NCI-H526 treated with DMSO at 0.1 percent for 48 hours (cell line): ENCODE data around the gene LMAN2L.

Source experiments
- DNase-seq: peaks from one replicate; lab custom pipeline; 2025; lab: John Stamatoyannopoulos, UW

The LMAN2L gene

DNA sequence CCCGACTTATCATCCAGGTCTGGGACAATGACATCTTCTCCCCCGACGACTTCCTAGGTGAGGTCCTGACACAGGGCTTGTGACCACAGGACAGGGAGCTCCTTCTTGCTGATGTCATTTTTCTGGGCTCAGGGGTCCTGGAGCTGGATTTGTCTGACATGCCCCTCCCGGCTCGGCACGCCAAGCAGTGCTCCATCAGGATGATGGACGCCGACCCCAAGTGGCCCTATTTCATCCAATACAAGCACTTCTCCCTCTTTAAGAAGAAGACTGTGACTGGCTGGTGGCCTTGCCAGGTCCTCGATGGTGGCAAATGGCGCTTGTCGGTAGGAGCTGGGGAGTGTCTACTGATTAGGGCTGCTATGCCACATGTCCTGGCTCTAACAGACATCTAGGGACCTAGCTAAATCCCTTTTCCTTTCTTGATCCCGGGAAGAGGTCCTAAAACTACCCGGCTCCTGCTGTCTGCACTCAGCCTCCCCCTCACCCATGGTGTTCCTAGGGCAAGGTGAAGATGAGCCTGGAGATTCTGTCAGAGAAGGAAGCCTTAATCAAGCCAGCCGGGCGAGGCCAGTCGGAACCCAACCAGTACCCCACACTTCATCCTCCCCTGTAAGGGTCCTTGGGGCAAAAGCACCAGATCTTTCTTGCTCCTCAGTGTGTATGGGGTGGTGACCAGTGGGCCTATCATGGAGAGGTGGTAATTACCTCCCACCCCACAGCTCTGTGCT, 36.7 kb downstream of the LMAN2L start:
- DNase-seq = no peak

DNA sequence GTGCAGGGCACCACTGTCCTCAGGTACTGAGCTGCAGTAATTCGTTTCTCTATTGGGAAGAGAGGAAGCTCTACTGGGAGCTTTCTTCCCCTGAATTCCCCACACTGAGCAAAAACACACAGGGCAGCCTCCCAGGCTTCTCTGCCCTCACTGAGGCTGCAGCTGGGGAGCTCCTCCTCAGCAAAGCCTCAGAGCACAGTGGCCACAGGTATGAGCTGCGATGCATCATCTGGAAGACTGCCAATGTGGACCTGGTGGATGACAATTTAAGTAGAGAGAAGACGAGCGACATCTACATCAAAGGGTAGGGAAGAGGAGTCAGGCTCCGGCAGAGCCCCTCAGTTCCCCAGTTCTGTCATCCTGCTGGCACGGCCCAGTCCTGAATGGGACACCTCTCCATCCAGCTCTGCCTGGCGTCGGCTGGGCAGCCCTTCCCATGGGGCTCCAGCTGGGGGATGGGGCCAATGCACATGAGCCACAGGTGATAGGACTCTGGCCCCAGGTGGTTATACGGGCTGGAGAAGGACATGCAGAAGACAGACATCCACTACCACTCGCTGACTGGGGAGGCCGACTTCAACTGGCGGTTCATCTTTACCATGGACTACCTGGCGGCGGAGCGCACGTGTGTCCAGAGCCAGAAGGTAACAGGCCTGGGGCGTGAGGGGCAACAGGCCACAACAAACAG, 37.6 kb downstream of the LMAN2L start:
- no peak for DNase-seq

DNA sequence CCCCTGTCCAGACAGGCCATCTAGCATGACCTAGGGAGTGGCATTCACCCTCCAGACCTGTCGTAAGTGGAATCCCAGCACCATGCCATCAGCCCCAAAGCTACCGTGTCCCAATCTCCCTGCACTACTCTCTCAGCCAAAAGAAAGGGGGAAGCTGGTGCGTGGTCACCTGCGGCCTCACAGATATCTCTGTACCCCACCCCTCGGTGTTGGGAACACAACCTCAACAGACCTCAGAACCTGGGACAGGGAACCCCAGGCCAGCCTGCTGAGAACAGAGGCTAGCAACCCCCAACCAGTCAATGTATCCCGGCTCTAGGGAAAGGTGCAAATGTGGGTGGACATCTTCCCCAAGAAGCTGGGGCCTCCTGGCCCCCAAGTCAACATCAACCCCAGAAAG, 38.2 kb downstream of the LMAN2L start:
- no peak for DNase-seq

DNA sequence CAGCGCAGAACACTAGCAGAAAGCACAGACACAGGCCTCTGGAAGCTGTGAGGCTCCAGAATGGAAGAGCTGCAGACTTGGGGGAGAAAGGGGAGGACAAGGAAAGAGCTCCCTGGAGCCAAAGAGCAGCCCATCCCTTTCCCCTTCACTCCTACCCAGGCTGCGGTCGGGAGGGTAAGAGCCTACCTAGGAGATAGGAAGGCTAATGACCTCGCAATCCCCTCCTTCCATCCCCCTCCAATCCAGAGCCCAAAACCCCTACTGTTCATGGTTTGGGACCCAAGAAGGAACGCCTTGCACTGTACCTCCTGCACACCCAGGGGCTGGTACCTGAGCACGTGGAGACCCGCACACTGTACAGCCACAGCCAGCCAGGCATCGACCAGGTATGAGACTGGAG, 39.8 kb downstream of the LMAN2L start:
- no peak for DNase-seq

DNA sequence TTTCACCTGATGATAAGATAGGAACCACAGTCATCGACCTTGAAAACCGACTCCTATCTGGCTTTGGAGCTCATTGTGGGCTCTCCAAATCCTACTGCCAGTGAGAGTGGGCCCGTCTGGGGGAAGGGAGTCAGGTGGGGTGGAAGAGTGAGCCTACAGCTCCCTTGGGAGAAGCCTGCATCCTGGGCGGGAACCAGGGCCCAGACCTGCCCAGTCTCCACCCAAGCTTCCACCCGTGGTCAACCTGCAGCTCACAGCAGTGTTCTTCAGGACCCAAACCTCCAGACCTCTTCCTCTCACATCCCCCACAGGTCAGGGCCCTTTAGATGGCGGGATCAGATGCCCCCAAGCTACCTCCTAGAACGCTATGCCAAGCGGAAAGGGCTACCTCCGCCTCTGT, 40.2 kb downstream of the LMAN2L start:
- no peak for DNase-seq

DNA sequence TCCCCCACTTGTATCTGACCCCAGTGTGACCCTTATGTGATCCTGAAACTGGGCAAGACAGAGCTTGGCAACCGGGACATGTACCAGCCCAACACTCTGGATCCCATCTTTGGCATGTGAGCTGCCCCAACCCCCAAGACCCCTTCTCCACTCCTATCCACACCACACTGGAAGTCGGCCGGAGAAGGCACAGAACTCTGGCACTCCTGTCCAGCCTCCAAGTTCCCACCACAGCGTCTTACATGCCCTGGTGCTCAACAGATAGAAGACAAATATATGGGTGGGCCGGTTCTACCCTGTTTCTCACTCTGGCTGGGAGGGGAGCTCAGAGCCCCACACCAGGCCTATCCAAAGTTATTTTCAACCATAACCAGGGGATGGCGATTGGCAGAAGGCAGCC, 40.8 kb downstream of the LMAN2L start:
- DNase-seq = no peak

DNA sequence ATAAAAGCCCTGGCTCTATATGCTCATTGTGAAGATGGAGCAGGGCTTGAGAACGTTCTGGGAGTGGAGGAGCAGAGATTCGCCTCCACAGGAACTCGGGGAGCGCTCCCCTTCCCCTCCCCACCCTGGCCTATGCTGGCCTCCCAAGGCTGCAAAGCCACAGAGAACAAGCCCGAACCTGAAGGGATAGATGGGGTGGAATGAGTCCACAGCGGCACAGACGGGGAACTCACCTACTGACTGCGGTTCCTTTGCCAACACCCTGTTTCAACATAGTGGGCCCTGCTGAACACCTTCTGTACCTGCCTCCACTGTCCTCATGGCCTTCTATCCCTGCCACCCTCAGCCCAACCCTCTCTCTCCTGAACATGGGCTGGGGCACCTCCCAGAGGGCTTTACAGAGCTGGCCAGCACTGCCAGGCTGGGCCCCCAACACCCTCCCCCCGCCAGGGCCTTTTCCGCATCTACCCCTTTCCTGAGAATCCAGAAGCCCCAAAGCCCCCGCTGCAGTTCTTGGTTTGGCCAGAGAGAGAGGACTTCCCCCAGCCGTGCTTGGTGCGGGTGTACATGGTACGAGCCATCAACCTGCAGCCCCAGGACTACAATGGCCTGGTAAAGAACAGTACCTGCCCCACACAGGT, 41.5 kb downstream of the LMAN2L start:
- DNase-seq = no peak

DNA sequence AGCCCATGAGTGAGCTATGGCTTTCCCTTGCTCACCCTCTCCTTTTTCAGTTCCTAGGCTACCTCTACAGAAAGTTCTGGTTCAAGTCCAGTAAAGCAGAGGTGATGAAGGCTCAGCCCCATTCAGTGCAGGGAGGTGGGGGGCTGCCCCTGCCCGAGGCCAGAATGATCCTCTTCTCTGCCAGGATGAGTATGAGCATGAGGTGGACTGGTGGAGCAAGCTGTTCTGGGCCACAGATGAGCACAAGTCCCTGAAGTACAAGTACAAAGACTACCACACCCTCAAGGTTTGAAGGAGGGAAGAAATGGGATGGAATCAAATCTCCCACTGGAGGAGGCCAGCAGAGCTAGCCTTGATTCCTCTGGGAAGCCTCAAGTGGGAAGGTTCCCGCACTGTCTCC, 42.4 kb downstream of the LMAN2L start:
- no peak for DNase-seq

DNA sequence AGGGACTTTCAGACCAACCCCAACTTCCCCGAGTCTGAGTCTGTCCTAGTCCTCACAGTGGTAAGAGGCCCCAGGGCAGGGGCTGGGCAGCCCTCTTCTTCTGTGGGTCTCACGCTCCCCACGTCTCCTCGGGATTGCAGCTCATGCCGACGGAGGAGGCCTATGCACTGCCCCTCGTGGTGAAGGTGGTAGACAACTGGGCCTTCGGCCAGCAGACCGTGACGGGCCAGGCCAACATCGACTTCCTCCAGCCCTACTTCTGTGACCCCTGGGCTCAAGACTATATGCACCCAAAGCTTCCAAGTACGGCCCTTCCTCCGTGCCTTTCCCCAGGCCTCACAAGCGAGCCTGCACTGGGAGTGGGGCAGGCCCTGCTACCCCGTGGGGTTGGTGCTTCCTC, 44.3 kb downstream of the LMAN2L start:
- no peak for DNase-seq

DNA sequence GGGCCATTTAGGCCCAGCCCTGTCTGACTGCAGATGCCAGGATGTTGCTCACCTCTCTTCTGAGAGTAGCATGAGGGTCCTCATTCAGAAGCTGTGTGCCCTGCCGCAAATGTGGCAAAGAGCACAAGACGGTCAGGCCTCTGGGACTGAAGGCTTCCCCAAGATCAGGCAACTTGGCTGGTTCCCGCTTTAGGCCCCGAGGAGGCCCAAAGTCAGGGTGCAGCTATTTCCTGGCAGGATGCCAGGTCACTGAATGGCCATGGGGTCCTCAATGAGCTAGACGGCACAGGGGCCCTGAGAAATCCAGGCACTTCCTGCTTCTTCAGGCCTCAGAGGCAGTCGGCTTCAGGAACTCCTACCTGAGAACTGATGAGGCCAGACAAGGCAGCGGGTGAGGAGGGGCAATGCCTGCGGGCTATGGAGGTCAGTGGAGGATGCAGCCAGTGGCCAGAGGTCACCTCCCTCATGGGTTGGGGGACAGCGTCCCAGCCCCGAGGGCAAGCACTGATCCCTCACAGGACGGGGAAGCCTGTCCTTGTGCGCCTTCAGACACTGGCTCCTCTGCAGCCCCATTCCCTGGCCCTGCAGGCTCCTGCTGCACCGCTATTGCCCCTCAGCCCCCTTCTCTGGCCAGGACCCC, 44.9 kb downstream of the LMAN2L start:
- DNase-seq = no peak

DNA sequence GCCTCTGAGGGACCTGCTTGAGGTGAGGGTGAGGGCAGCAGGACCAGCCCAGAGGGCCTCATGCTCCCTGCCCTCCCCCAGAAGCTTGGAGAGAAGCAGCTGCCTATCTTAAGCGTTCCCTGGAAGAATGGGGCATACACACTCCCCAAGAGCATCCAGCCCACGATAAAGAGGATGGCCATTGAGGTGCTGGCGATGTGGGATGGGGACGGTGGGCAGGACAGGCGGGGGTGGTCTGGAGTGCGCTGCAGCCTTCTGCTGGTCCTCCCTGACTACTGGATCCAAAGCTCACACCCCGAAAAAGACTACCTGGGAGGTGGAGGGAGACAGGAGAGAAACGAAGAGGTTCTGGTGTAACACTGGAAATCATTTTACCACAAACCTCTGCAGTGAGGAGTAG, 45.6 kb downstream of the LMAN2L start:
- no peak for DNase-seq

DNA sequence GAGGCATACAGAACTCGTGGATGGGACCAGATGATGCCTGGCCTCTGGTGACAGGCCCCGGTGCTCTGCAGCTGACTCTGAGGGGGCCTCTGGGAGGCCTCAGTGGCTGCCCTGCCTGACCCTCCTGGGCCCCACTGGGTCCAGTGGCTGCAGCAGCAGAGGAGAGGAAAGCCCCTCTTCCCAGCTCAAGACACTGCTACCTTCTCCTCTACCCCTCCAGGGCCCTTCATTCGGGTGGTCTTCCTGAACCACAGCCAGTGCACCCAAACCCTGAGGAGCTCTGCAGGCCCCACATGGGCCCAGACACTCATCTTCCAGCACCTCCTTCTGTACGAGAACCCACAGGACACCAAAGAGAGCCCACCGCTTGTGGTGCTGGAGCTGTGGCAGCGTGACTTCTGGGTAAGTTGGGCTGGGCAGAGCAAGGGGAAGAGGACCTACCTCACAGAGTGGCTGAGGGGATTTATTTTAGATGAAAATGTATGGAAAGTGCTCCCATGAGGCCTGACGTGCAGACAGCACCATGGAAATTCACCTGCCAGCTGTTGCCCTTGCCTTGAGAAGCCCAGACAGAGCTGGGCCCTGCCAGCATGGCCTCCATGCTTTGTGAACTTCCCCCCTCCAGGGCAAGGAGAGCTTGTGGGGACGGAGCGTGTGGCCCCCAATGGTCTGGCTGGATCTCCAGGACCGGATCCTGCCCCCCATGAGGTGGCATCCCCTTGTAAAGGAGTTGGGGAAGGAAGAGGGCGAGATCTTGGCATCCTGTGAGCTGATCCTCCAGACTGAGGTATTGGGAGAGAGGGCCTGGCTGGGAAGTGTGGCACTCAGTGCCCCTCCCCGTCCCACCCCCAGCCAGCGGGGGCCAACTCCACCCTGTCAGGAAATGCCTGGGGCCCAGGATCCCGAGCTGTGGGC, 46.3 kb downstream of the LMAN2L start:
- peak; percentile 14 for DNase-seq

DNA sequence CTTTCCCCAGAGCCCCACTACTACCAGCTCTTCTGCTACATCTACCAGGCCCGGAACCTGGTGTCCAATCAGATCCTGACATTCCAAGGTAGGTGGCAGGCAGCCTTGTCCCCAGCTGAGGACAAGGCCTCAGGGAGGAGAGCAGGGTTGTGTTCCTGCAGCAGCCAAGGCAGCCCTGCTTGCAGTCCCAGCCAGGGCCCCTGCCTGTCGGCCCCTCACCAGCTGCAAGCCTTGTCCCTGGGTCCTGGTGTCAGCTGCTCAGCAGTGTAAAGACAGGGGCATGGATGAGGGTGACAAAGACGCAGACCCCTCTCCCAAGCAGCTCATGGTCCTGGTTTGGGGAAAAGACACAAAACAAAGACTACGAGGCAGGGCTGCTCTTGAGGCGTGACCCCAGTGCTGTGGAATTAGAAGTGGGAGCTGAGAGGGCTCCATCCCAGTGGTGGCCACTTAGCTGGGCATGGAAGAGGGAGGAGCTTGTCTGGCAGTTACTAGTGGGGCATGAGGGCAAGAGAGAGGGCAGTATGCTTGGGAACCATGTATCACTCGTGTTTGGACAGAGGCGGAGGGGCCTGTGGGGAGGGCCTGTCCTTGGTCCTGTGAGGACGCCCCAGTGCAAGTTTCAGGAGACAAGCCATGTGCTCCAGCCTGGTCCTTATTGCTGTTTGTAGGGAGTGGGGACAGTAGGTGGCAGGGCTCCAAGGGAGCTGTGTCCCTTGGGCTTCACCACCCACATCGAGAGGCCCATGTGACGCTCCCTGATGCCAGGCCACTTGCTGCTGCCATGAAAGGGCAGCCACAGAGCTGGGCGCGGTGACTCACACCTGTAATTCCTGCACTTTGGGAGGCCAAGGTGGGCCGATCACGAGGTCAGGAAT, 47.5 kb downstream of the LMAN2L start:
- no peak for DNase-seq

DNA sequence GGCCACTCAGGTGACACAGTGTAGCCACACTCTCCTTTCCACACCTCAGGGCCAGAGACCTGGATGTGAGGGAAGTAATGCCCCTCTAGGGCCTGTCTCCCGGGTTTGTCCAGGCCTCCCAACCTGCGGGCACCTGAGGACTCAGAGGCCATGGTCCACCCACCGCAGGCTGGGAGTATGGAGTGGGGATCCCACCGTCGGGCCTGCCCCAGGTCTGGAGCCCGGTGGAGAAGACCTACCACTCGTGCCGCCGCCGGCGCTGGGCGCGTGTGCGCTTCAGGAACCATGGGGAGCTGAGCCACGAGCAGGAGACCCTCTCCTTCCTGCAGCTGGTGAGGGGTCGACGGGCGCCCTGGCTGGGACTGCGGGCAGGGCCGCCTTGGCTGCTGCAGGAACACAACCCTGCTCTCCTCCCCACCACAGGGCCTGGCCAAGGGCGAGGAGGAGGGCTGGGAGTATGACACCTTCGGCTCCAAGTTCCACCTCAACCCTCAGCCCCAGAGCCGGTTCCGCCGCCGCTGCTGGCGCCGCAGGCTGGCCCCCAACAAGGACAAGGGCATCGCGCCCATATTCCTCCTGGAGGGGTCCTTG, 48.7 kb downstream of the LMAN2L start:
- DNase-seq = no peak

DNA sequence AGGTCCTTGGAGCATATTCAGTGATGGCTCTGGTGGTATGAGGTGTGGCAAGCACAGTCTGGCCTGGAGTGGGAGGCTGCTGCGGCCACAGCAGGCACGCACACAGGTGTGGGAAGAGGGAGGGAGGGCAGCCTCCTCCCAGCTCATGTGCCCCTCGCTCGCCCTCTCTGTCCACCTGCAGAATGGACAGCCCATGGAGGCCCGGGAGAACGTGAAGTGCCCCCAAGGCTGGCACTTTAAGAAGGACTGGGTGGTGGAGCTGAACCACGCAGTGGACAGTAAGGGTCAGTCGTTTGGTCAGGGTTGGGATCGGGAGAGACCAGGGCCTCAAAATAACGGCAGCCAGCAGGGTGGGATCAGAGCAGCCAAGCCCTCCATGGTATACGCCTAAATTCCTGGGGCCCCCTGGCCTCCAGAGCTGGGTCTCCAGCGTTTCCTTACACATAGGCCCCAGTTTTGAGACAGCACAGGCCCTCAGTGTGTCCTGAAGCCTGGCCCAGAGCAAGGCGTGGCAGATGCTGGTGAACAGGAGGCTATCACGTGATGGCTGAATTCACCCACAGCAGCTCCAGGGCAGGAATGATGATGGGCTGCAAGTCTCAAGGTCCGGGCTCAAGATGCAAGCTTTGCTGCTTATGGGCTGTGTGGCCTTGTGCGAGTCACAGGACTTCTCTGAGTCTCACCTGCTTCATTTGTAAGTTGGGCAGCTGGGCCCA, 49.4 kb downstream of the LMAN2L start:
- DNase-seq = no peak

DNA sequence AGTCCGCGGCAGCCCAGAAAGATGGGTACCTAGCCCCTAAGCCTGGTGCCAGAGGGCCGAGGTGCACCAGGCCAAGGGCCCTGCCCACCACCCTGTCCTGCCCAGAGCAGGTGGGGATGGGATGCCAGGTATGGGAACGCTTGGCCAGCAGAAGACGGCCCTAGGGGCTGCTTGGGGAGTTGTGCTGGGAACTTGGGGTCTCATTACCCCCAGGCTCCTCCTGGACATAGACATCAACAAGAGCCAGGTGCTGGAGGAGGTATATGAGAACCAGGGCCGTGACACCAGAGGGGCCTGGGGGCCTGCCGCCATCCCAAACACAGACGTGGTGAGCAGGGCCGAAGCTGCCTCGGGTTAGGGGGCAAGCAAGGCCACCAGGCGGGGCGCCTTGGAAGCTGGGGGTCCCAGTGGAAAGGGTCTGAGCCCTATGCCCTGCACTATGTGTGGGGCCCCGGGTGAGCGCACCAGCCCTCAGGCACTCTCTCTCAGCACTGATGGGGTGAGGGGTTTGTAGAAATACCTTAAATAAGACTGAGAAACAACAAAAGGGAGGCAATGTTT, 50.4 kb downstream of the LMAN2L start:
- DNase-seq = no peak

DNA sequence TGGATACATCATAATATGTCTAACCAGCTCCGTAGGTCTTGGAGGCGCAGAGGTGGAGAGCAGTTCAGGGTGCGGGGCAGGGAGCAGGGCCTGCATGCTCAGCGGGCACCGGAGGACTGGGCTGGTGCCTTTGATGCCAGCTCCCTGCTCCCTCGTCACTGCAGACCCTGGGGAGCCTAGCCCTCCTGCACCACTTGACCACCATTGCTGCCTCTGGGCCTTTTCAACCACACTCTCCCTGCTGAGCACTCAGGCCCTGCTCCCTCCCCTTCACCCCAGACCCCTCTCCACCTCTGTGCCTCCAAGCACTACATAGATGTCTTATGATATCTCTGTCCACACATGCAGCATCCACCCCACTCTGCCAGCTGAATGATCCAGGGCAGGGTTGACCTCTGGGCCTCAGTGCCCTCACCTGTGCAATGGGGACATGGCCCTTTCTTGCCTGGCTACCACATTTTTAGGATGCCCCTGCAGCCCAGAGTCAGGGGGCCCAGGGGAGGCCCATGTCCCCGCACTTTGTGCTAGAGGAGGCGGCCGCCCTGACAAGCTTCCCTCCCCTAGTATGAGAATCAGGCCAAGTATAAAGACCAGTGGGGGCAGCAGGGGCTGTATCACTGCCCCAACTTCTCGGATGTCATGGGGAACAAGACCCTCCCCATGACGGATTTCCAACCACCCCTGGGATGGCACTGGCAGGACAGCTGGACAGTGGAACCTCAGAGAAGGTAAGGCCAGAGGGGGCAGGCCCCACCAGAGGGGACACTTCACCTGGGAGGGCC, 51.0 kb downstream of the LMAN2L start:
- DNase-seq = no peak
